Astrocyte (in vitro differentiated cells and primary cell): ENCODE measurements around the gene PLEKHA5. TPM values are rescaled to one million over a fixed set of nuclear protein-coding genes. Genes with fewer than 3 reads are reported as not detected.

ENCODE experiments used
- DNase-seq: peaks from one replicate; pipeline ENCODE4 v3.0.0-alpha.2; 2010; ENCODE audit warnings: low read depth
- FAIRE-seq: peaks from 2 replicates; lab custom pipeline; 2011; peaks lifted over from hg19 to GRCh38; lab: Jason Lieb, UNC
- H2AFZ ChIP-seq: 2 replicates; pipeline ENCODE4 v1.6.0; 2012; ENCODE audit warnings: low read depth, low read length, inconsistent platforms
- H3K27ac ChIP-seq: 2 replicates; pipeline ENCODE4 v1.5.1; 2011; ENCODE audit warnings: low read depth, low read length, inconsistent platforms
- H3K27me3 ChIP-seq: 2 replicates; pipeline ENCODE4 v1.6.0; 2011; ENCODE audit warnings: low read length, inconsistent platforms; ENCODE audit not compliant: insufficient read depth
- H3K36me3 ChIP-seq: 2 replicates; pipeline ENCODE4 v1.5.1; 2011; ENCODE audit warnings: low read length, inconsistent platforms; ENCODE audit not compliant: insufficient read depth
- H3K4me1 ChIP-seq: 2 replicates; pipeline ENCODE4 v1.5.1; 2011; ENCODE audit warnings: low read length, inconsistent platforms; ENCODE audit not compliant: insufficient read depth
- H3K4me2 ChIP-seq: 2 replicates; pipeline ENCODE4 v1.6.0; 2012; ENCODE audit warnings: low read length, inconsistent platforms
- H3K4me3 ChIP-seq: 2 replicates; pipeline ENCODE4 v1.5.1; 2011; ENCODE audit warnings: low read depth, mild to moderate bottlenecking, low read length, inconsistent platforms; ENCODE audit not compliant: insufficient read depth
- H3K79me2 ChIP-seq: 2 replicates; pipeline ENCODE4 v1.6.0; 2012; ENCODE audit warnings: mild to moderate bottlenecking, low read length, inconsistent platforms; ENCODE audit not compliant: insufficient read depth
- H3K9ac ChIP-seq: 2 replicates; pipeline ENCODE4 v1.6.0; 2012; ENCODE audit warnings: mild to moderate bottlenecking, low read length, inconsistent platforms
- H3K9me3 ChIP-seq: 2 replicates; pipeline ENCODE4 v1.5.1; 2012; ENCODE audit warnings: low read depth, mild to moderate bottlenecking, low read length, inconsistent platforms; ENCODE audit not compliant: insufficient read depth
- H4K20me1 ChIP-seq: 2 replicates; pipeline ENCODE4 v1.6.0; 2012; ENCODE audit warnings: low read length, inconsistent platforms; ENCODE audit not compliant: insufficient read depth
- H3K27ac Mint-ChIP-seq: one replicate; pipeline ENCODE4 v1.8.0; 2021; ENCODE audit warnings: mild to moderate bottlenecking, mixed read lengths; ENCODE audit not compliant: unreplicated experiment
- H3K27me3 Mint-ChIP-seq: one replicate; pipeline ENCODE4 v1.8.0; 2021; ENCODE audit warnings: low read depth, mixed read lengths; ENCODE audit not compliant: unreplicated experiment
- H3K36me3 Mint-ChIP-seq: one replicate; pipeline ENCODE4 v1.8.0; 2021; ENCODE audit warnings: low read depth, mixed read lengths; ENCODE audit not compliant: unreplicated experiment
- H3K4me1 Mint-ChIP-seq: one replicate; pipeline ENCODE4 v1.8.0; 2021; ENCODE audit warnings: low read depth, mixed read lengths; ENCODE audit not compliant: unreplicated experiment
- H3K4me3 Mint-ChIP-seq: one replicate; pipeline ENCODE4 v1.8.0; 2021; ENCODE audit warnings: mild to moderate bottlenecking, moderate library complexity, mixed read lengths; ENCODE audit not compliant: unreplicated experiment
- H3K9me3 Mint-ChIP-seq: one replicate; pipeline ENCODE4 v1.8.0; 2021; ENCODE audit warnings: mild to moderate bottlenecking, mixed read lengths; ENCODE audit not compliant: unreplicated experiment
- EZH2 ChIP-seq: IDR thresholded peaks from 2 replicates; pipeline ENCODE4 v1.6.1; 2012; ENCODE audit warnings: mild to moderate bottlenecking, low read length, inconsistent platforms; ENCODE audit not compliant: insufficient read depth
- total RNA-seq: library from RNA; stranded (reverse); gene quantifications from 2 replicates; pipeline ENCODE4 v1.2.1, GENCODE V29; 2021
- TF ChIP-seq, protein P1 (sequence below): IDR thresholded peaks from 2 replicates; pipeline ENCODE4 v1.5.1; 2011; ENCODE audit warnings: low read depth, mild to moderate bottlenecking, inconsistent platforms, low read length, moderate library complexity; ENCODE audit not compliant: insufficient read depth

Gene PLEKHA5
- total RNA-seq, 1 donor from 2014 or later = 38.9 TPM

DNA sequence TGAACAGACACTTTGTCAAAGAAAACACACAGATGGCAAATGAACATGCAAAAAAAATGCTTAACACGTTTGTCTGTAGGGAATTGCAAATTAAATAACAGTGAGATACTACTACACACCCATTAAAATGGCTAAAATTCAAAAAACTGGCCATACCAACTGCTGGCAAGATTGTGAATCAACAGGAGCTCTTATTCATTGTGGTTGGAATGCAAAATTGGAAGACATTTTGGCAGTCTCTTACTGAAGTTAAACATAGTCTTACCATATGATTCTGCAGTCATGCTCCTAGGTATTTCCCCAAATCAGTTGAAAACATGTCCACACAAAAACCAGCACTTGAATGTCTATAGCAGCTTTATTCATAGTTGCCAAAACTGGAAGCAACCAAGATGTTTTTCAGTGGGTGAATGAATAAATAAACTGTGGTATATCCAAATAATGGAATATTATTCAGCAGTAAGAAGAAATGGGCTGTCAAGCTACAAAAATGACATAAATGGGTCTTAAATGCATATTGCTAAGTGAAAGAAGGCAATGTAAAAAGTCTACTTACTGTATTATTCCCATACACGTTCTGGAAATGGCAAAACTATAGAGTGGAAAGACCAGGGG is 91.4 kb downstream of the PLEKHA5 start:
- Histone ChIP-seq H3K36me3 (no peaks in the 10 kb centered on the region), H3K4me3 (no peak overlapping the region), H3K4me1 (no peaks in the 10 kb centered on the region), H3K27ac (peak overlapping the region; percentile 60), H3K9ac (no peak overlapping the region), H3K9me3 (no peaks in the 10 kb centered on the region), H2AFZ (no peak overlapping the region), H4K20me1 (no peaks in the 10 kb centered on the region), H3K79me2 (peaks cover 10% of the 10 kb centered on the region), H3K4me2 (peak overlapping the region; percentile 31), H3K27me3 (no peaks in the 10 kb centered on the region)
- Mint-ChIP-seq H3K36me3 (no peaks in the 10 kb centered on the region), H3K4me3 (no peak overlapping the region), H3K9me3 (no peaks in the 10 kb centered on the region), H3K27me3 (no peaks in the 10 kb centered on the region), H3K4me1 (peaks cover 44% of the 10 kb centered on the region), H3K27ac (peak overlapping the region; percentile 90)
- DNase-seq = peak; percentile 93
- peak; percentile 39 for FAIRE-seq
- TF ChIP-seq EZH2 = no peak
- TF ChIP-seq, protein P1, sequence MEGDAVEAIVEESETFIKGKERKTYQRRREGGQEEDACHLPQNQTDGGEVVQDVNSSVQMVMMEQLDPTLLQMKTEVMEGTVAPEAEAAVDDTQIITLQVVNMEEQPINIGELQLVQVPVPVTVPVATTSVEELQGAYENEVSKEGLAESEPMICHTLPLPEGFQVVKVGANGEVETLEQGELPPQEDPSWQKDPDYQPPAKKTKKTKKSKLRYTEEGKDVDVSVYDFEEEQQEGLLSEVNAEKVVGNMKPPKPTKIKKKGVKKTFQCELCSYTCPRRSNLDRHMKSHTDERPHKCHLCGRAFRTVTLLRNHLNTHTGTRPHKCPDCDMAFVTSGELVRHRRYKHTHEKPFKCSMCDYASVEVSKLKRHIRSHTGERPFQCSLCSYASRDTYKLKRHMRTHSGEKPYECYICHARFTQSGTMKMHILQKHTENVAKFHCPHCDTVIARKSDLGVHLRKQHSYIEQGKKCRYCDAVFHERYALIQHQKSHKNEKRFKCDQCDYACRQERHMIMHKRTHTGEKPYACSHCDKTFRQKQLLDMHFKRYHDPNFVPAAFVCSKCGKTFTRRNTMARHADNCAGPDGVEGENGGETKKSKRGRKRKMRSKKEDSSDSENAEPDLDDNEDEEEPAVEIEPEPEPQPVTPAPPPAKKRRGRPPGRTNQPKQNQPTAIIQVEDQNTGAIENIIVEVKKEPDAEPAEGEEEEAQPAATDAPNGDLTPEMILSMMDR = no peak

DNA sequence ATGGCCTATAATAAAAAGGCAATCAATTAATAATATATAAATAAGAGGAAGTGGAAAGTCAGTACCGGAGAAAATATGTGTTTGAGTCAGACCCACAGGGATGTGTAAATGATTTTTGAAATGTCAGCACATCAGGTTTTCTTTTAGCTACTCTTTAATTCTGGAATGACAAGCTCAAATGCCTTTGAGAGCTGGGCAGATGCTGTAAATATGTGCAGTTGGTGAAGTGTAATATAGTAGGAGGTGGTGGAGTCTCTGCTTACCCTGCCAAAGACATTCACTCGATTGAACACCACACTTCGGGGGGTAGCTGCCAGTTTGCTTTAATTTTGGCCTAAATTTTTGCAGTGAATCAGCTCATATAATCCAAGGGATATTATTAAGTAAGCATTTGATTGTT is 93.0 kb downstream of the PLEKHA5 start:
- DNase-seq = no peak
- Mint-ChIP-seq H3K27ac (peak overlapping the region; percentile 88), H3K36me3 (no peaks in the 10 kb centered on the region), H3K4me1 (peaks cover 49% of the 10 kb centered on the region), H3K4me3 (no peak overlapping the region), H3K27me3 (no peaks in the 10 kb centered on the region), H3K9me3 (no peaks in the 10 kb centered on the region)
- Histone ChIP-seq H3K79me2 (peaks cover 10% of the 10 kb centered on the region), H3K4me3 (no peak overlapping the region), H3K9ac (no peak overlapping the region), H2AFZ (no peak overlapping the region), H3K27me3 (no peaks in the 10 kb centered on the region), H3K27ac (no peak overlapping the region), H4K20me1 (no peaks in the 10 kb centered on the region), H3K36me3 (no peaks in the 10 kb centered on the region), H3K4me2 (no peak overlapping the region), H3K9me3 (no peaks in the 10 kb centered on the region), H3K4me1 (no peaks in the 10 kb centered on the region)
- no peak for TF ChIP-seq EZH2
- TF ChIP-seq, protein P1 = no peak
- FAIRE-seq = no peak

DNA sequence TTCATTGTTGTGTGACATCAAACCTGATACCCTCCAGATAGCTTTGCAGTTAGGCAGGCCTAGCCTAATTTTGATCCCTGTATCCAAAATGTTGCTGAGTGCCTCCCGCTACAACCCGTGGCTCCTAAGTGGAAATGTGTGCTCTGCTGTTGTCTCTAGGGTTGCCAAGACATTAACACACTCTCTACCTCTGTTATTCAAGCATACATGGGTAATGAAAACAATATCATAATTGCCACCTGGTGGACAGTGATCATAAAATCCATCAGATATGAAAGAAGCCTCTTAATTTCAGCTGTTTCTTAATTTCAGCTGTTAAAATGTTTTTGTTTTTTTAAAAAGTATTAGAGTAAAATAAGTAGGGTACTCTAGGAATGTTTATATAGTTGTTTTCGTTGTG is 93.5 kb downstream of the PLEKHA5 start:
- H3K27me3 ChIP-seq = no peaks in the 10 kb centered on the region
- H2AFZ ChIP-seq = no peak overlapping the region
- TF ChIP-seq, protein P1 = peak; percentile 29
- no peak for TF ChIP-seq EZH2
- no peaks in the 10 kb centered on the region for H3K9me3 ChIP-seq
- no peak overlapping the region for H3K9ac ChIP-seq
- no peaks in the 10 kb centered on the region for H3K36me3 ChIP-seq
- no peak overlapping the region for H3K27ac ChIP-seq
- Mint-ChIP-seq H3K36me3 (no peaks in the 10 kb centered on the region), H3K9me3 (no peaks in the 10 kb centered on the region), H3K27me3 (no peaks in the 10 kb centered on the region), H3K4me1 (peaks cover 51% of the 10 kb centered on the region), H3K4me3 (no peak overlapping the region), H3K27ac (peak overlapping the region; percentile 88)
- no peak overlapping the region for H3K4me2 ChIP-seq
- no peak for FAIRE-seq
- H4K20me1 ChIP-seq = peaks cover 2% of the 10 kb centered on the region
- DNase-seq = no peak
- H3K79me2 ChIP-seq = peaks cover 14% of the 10 kb centered on the region
- no peaks in the 10 kb centered on the region for H3K4me1 ChIP-seq
- no peak overlapping the region for H3K4me3 ChIP-seq
